GM18519 (cell line): ENCODE data around the gene SLCO2B1.

ENCODE experiments used
- ATAC-seq: cut with Tn5 transposase; IDR thresholded peaks from one replicate; pipeline ENCODE4 v1.9.1; 2021; ENCODE audit warnings: mild to moderate bottlenecking, moderate library complexity; ENCODE audit not compliant: unreplicated experiment, low FRiP score

Gene SLCO2B1

DNA sequence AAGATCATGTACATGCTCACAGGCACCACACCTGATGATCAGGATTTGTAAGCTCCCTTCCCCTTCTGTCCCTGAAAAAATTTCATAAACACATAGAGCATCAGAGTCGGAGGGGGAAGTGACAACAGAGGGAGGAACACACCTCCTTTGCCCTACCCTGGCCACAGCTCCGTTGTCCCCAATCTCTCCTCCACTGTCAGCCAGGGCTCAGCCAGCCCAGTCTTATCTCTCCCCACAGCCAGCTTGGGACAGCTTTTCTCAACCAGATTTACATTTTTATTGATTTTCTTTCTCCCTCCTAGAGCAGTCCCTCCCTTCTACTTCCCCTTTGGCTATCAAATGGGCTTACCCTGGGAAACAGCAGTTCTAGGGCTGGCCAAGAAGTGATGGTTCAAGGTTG is 57.5 kb downstream of the SLCO2B1 start:
- no peak for ATAC-seq

DNA sequence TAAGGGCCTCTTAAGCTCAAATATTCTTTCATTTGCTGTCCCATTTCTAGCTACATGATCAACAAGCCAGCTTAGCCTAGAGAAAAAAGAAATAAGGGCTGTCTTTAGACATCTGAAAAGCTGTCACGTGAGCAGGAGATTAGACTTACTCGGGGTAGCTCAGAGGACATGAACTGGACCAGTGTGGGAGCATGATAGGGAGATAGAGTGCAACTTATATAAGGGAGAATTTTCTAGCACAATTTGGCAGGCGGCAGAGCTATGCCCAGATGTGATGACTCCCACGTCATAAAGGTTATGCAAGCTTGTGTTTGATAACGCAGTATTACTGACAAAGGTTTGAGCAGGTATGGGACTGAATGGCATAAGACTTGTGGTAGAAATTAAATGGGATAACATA is 61.5 kb downstream of the SLCO2B1 start:
- no peak for ATAC-seq

DNA sequence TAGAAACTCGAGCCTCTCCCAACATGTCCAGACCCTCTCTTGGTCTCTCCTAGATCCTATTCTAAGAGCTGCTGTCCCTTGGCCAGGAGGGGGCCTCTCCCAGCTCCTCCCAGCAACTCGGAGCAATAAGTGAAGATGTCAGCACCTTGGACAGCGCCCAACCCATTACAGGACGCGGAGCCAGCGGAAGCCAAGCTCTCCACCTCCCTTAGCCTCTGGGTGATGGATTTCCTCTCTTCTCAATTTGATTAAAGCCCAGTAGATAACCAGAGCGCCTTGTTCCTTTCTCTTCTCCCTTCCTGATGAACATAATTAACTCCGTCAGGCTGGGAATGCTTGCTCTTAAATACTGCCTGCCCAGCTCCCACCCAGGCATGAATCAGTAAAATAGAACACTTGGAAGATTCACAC is 63.5 kb downstream of the SLCO2B1 start:
- no peak for ATAC-seq

DNA sequence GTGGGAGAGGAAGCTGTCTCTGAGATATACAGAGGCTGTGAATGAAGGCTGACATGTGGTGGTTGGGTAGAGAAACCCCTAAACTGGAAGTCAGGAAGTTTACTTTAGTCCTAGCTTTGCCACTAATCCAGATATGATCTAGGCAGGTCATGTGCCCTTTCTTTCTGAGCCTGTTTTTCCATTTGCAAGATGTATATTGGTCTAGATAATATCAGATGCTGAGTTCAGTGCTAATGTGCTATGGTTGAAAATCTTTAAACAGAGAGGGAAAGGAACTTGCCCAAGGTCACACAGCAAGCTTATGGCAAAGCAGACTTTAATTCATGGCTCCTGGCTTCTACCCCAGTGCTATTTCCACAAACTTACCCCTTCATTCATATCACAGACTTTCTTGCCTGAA is 63.9 kb downstream of the SLCO2B1 start:
- no peak for ATAC-seq

DNA sequence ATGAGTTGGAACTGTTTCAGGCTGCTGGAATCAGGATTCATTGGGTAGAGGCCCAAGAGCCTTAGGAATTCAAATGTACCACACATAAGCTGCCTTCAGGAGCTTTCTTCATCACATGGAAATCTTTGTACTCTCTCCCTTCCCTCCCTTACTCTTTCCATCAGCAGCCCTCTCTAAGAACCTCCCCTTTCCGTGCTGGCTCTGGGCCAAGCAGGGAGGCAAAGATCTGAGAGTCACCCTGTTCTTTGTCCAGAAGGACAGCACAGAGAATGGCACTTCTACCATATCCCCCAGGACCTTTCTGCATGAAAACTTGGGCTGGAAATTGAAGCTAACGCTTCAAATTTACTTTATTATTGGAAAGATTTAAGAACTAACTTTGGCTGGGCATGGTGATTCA is 69.0 kb downstream of the SLCO2B1 start:
- no peak for ATAC-seq

- no peak for ATAC-seq
These were observed 73.2 kb downstream of the SLCO2B1 start for GRCh38 chr11:75223954-75224643.

GRCh38 chr11:75225794-75226193 is 74.9 kb downstream of the SLCO2B1 start:
- no peak for ATAC-seq

- no peak for ATAC-seq
These were observed 78.6 kb downstream of the SLCO2B1 start for GRCh38 chr11:75229466-75229865.

- ATAC-seq: no peak
These were observed 79.7 kb downstream of the SLCO2B1 start for GRCh38 chr11:75230621-75231020.

DNA sequence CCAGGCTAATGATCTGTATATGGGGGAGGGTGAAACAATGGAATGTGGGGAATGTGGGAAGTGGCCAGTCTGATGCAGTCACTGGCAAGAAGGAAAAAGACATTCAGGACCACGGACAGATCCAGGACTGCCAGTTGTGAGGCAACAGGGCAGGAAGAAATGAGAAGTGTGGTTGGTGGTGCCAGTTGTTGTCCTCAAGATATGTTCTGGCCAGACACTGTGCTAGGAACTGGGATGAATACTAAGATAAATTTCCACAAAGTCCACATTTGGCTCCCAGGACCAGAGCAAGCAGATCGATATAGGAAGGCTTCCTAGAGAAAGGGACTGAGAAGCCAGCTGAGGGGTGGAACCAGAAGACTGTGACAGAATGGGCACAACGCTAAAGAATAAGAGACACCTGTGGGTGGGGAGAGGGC is 82.9 kb downstream of the SLCO2B1 start:
- no peak for ATAC-seq

DNA sequence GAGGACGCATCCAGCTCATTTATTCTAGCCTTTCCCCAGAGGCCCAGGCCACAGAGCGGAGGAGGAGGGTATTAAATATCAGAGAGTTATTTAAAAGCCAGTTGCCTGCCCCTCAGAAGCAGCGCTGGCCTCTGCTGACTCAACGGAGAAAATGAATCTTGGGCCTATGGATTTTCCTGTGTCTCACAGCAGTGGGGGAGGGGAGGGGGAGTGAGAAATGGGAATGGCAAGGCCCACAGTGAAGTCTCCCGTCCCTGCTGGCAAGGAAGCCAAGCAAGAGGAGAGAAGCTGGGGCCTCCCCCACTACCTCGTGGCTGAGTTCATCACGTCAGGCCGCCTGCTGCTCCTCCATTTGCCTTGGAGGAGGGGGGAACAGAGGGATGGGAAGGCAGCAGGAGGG is 85.2 kb downstream of the SLCO2B1 start:
- ATAC-seq: no peak

GRCh38 chr11:75237050-75237449 is 86.1 kb downstream of the SLCO2B1 start:
- ATAC-seq: no peak

DNA sequence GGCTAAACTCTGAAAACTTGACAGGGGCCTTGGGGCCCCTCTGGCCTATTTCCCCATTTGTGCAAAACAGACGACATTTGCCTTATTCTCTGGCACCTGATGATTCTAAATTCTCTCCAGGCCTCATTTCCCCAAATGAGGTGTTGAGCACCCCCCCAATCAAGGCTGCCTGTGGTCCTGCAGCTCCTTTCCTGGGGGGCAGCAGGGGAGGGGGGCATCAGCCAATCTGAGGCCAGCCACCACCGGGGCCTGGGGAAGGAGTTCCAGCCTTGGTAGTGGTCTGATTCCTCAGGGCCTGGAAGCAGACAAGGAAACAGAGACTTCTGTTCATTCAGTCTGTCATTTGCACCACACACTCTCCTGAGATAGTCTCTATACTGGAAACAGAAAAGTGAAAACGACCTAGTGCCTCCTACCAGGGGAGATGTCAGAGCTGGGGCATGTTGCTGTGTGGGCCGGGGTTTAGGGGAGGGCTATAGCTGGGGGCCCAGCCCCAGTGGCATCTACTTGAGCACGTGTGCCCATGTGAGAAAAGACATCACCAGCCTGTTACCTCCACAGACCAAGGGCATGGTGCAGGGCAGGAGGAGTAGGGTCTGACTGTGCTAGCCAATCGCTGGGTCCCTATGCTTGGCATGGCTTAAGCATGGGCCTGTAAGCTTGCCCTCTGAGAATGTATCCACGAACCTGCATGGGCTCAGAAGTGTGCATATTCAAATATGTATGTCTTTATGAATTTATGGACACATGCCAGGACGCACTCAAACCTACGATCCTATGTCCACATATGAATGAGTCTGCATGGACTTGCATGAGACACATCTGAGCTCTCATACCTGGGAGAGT is 87.9 kb downstream of the SLCO2B1 start:
- no peak for ATAC-seq

GRCh38 chr11:75239531-75240290 is 88.8 kb downstream of the SLCO2B1 start:
- no peak for ATAC-seq

DNA sequence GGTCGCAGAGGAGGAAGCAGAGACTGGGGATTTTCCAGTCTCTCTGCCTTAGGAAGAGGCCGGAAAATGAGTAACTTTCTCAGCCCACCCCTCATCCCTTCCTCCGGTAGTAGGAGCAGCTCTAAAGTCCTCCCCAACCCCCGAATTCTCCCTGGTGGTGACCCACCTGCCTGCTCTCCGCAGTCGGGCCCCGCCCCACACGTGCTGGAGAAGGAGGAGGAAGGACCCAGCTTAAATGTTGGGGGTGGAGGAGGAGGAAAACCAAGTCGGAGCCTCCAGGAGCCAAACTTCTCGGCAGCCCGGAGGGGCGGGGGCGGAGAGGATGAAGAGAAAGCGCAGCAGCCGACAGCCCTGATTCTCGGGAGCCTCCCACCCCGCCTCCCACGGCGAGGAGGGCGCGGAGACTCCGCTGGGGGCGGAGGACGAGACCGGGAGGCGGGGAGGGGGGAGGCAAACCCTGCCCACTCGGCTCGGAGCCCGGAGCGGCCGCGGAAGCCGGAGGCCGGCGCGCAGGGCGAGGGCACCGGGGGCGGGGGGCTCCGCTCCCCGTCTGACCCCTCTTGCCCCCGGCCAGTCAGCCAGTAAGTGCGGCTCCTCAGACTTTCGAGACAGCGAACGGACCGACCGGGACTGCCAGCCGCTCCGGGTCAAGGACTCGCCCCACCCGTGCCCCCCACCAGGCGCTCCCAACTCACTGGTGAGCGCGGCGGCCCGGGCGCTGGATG is 89.6 kb downstream of the SLCO2B1 start, which contains the start of gene TPBGL:
TSS of gene TPBGL (plus strand) at position 464 of the 725 bp plus-strand sequence. CDS start 276 bp downstream, outside the sequence.
- no peak for ATAC-seq

GRCh38 chr11:75241036-75241905 is 90.4 kb downstream of the SLCO2B1 start:
- ATAC-seq: peak; percentile 73

GRCh38 chr11:75241906-75242644 is 91.2 kb downstream of the SLCO2B1 start:
- ATAC-seq: no peak

DNA sequence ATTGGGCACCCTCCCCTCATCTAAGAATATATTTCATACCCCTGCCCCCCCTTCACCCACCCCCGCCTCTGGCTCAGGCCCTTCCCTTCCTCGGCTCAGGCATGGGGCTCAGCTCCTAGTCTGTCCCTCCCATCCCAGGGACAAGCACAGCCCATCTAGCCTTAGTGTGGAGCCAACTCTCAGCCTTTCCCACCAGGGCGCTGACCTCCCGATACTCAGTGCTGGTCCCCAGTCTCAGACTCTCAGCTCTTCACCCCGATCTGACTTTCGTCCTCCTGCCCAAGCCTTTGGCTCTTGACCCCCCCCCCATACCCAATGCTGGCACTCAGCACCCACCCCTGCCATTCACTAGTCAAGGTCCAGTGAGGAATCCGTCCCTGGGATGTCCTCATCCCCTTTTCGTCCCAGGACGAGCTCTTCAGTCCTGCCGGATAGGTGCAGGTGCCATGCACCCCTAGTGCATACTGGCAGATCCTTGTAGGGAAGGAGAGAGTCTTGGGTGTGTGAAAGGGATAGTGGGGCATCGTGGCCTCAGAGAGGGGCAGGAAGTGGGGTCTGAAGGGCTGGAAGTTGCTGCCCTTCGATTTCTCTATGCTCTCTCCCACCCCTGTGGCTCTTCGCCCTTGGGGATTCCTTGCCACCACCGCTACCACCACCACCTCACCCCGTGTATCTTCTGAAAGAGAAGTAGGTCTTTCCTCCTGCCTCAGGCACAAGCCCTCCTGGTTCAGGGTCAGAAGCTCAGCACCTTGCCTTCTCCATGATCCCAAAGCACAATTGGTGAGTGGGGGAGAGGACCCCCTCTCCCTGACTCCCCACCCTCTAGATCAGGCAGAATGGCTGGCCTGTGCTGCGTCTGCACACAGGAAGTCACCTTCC is 92.1 kb downstream of the SLCO2B1 start:
- no peak for ATAC-seq
